Erythroblast (primary cell): Measurements from ENCODE around the gene RMI2.

Source experiments
- GATA1 ChIP-seq: IDR thresholded peaks from 2 replicates; pipeline ENCODE4 v1.6.1; 2011; ENCODE audit warnings: low read depth, mild to moderate bottlenecking, control low read depth, low read length, moderate library complexity
- POLR2A ChIP-seq: IDR thresholded peaks from 2 replicates; pipeline ENCODE4 v1.6.1; 2011; ENCODE audit warnings: mild to moderate bottlenecking, low read length

DNA sequence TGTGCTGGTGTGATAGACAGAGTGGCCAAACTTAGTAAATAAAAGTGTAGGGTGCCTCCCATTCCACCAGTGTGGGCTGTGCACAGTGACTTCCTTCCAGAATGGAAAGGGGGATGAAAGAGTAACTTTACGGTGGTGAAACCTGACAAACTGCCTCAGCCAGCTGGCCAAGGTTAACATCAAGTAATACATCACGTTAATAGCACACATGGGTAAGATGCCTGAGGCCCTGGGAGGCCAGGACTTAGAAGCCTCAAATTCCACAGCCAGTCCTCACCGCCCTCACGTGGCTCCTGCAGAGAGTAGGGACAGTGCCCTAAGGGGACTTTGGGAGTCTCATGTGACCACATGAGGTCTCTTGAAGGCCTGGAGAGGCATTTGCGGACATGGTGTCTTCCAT is 14.1 kb downstream of the RMI2 start:
- TF ChIP-seq POLR2A: no peak
- no peak for TF ChIP-seq GATA1
